Measurements from ENCODE around the gene MYO16.

Gene MYO16

GRCh38 chr13:109036078-109036780 is 406.8 kb downstream of the MYO16 start:
- Histone ChIP-seq H3K9me3 (ENCODE audit: control insufficient read depth in 2 of 2, low read length in 2 of 2) (no peaks in the 10 kb centered on the region), H3K27ac (ENCODE audit: low read depth in 2 of 2, low read length in 2 of 2) (no peak overlapping the region), H3K27me3 (ENCODE audit: control insufficient read depth in 2 of 2, insufficient read depth in 2 of 2, low read length in 2 of 2) (no peaks in the 10 kb centered on the region), H3K4me3 (ENCODE audit: low read length in 2 of 2) (no peak overlapping the region), H3K4me1 (ENCODE audit: control insufficient read depth in 2 of 2, insufficient read depth in 2 of 2, low read length in 2 of 2) (no peaks in the 10 kb centered on the region), H3K9ac (ENCODE audit: low read depth in 1 of 2, low read length in 2 of 2) (no peak overlapping the region), H3K36me3 (ENCODE audit: control insufficient read depth in 2 of 2, insufficient read depth in 2 of 2, low read length in 2 of 2) (no peaks in the 10 kb centered on the region)

DNA sequence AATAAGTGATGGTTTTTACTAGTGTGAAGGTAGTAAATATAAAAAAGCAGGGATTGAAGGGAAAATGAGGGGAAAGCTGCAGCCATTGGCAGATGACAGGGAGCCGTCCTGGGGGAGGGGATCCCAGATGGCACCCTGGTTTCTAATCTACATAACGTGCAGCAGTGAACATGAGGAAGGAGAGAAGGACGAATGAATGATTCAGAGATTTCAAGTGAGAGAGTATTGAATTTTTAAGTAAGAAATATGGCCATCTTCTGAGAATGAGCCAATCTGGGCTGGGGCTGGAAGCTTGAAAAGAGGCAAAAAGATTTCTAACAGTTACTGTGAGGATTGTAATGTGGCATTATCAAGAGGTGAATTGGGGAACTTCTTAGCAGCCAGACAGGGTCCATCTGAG is 414.2 kb downstream of the MYO16 start:
- Histone ChIP-seq H3K4me1 (ENCODE audit: control insufficient read depth in 2 of 2, insufficient read depth in 2 of 2, low read length in 2 of 2) (no peaks in the 10 kb centered on the region), H3K27me3 (ENCODE audit: control insufficient read depth in 2 of 2, insufficient read depth in 2 of 2, low read length in 2 of 2) (no peaks in the 10 kb centered on the region), H3K27ac (ENCODE audit: low read depth in 2 of 2, low read length in 2 of 2) (no peak overlapping the region), H3K9me3 (ENCODE audit: control insufficient read depth in 2 of 2, low read length in 2 of 2) (no peaks in the 10 kb centered on the region), H3K4me3 (ENCODE audit: low read length in 2 of 2) (no peak overlapping the region), H3K36me3 (ENCODE audit: control insufficient read depth in 2 of 2, insufficient read depth in 2 of 2, low read length in 2 of 2) (no peaks in the 10 kb centered on the region), H3K9ac (ENCODE audit: low read depth in 1 of 2, low read length in 2 of 2) (no peak overlapping the region)

GRCh38 chr13:109055850-109056249 is 426.4 kb downstream of the MYO16 start:
- Histone ChIP-seq H3K9ac (ENCODE audit: low read depth in 1 of 2, low read length in 2 of 2) (no peak overlapping the region), H3K36me3 (ENCODE audit: control insufficient read depth in 2 of 2, insufficient read depth in 2 of 2, low read length in 2 of 2) (no peaks in the 10 kb centered on the region), H3K27me3 (ENCODE audit: control insufficient read depth in 2 of 2, insufficient read depth in 2 of 2, low read length in 2 of 2) (no peaks in the 10 kb centered on the region), H3K4me1 (ENCODE audit: control insufficient read depth in 2 of 2, insufficient read depth in 2 of 2, low read length in 2 of 2) (no peaks in the 10 kb centered on the region), H3K4me3 (ENCODE audit: low read length in 2 of 2) (no peak overlapping the region), H3K27ac (ENCODE audit: low read depth in 2 of 2, low read length in 2 of 2) (no peak overlapping the region), H3K9me3 (ENCODE audit: control insufficient read depth in 2 of 2, low read length in 2 of 2) (no peaks in the 10 kb centered on the region)

- H3K4me1 ChIP-seq (ENCODE audit: control insufficient read depth in 2 of 2, insufficient read depth in 2 of 2, low read length in 2 of 2), result no peaks in the 10 kb centered on the region
- H3K27ac ChIP-seq (ENCODE audit: low read depth in 2 of 2, low read length in 2 of 2), result no peak overlapping the region
Measured at GRCh38 chr13:109058087-109058486, 428.7 kb downstream of the MYO16 start.

GRCh38 chr13:109072505-109072904 is 443.1 kb downstream of the MYO16 start:
- no peak overlapping the region for H3K9ac ChIP-seq (ENCODE audit: low read depth in 1 of 2, low read length in 2 of 2)

More at GRCh38 chr13:109058087-109058486, 428.7 kb downstream of the MYO16 start:
- no peaks in the 10 kb centered on the region for H3K36me3 ChIP-seq (ENCODE audit: control insufficient read depth in 2 of 2, insufficient read depth in 2 of 2, low read length in 2 of 2)
- H3K9me3 ChIP-seq (ENCODE audit: control insufficient read depth in 2 of 2, low read length in 2 of 2), result no peaks in the 10 kb centered on the region
- H3K4me3 ChIP-seq (ENCODE audit: low read length in 2 of 2), result no peak overlapping the region
- H3K9ac ChIP-seq (ENCODE audit: low read depth in 1 of 2, low read length in 2 of 2), result no peak overlapping the region
- no peaks in the 10 kb centered on the region for H3K27me3 ChIP-seq (ENCODE audit: control insufficient read depth in 2 of 2, insufficient read depth in 2 of 2, low read length in 2 of 2)

GRCh38 chr13:109074436-109074835 is 445.0 kb downstream of the MYO16 start:
- Histone ChIP-seq H3K9ac (ENCODE audit: low read depth in 1 of 2, low read length in 2 of 2) (no peak overlapping the region), H3K4me3 (ENCODE audit: low read length in 2 of 2) (no peak overlapping the region), H3K27ac (ENCODE audit: low read depth in 2 of 2, low read length in 2 of 2) (no peak overlapping the region), H3K4me1 (ENCODE audit: control insufficient read depth in 2 of 2, insufficient read depth in 2 of 2, low read length in 2 of 2) (no peaks in the 10 kb centered on the region), H3K9me3 (ENCODE audit: control insufficient read depth in 2 of 2, low read length in 2 of 2) (no peaks in the 10 kb centered on the region), H3K27me3 (ENCODE audit: control insufficient read depth in 2 of 2, insufficient read depth in 2 of 2, low read length in 2 of 2) (no peaks in the 10 kb centered on the region), H3K36me3 (ENCODE audit: control insufficient read depth in 2 of 2, insufficient read depth in 2 of 2, low read length in 2 of 2) (no peaks in the 10 kb centered on the region)

More at GRCh38 chr13:109072505-109072904, 443.1 kb downstream of the MYO16 start:
- no peaks in the 10 kb centered on the region for H3K36me3 ChIP-seq (ENCODE audit: control insufficient read depth in 2 of 2, insufficient read depth in 2 of 2, low read length in 2 of 2)
- no peaks in the 10 kb centered on the region for H3K27me3 ChIP-seq (ENCODE audit: control insufficient read depth in 2 of 2, insufficient read depth in 2 of 2, low read length in 2 of 2)
- H3K4me1 ChIP-seq (ENCODE audit: control insufficient read depth in 2 of 2, insufficient read depth in 2 of 2, low read length in 2 of 2), result no peaks in the 10 kb centered on the region
- no peak overlapping the region for H3K4me3 ChIP-seq (ENCODE audit: low read length in 2 of 2)
- no peak overlapping the region for H3K27ac ChIP-seq (ENCODE audit: low read depth in 2 of 2, low read length in 2 of 2)
- H3K9me3 ChIP-seq (ENCODE audit: control insufficient read depth in 2 of 2, low read length in 2 of 2), result no peaks in the 10 kb centered on the region

DNA sequence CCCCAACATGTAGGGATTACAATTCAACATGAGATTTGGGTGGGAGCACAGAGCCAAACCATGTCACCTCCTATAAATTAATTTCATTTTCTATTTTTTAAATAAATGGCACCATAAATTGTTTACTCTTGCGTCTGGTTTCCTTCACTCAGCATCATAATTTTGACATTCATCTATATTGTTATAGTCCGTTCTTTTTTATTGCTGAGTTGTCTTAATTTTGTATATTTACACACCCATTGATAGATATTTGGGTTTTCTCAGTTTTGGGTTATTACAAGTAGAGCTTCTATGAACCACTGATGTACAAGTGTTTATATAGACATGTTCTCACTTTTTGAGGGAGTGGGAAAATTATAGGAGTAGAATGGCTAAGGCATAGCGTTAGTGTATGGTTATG is 445.4 kb downstream of the MYO16 start:
- no peaks in the 10 kb centered on the region for H3K9me3 ChIP-seq (ENCODE audit: control insufficient read depth in 2 of 2, low read length in 2 of 2)
- no peaks in the 10 kb centered on the region for H3K27me3 ChIP-seq (ENCODE audit: control insufficient read depth in 2 of 2, insufficient read depth in 2 of 2, low read length in 2 of 2)
- H3K36me3 ChIP-seq (ENCODE audit: control insufficient read depth in 2 of 2, insufficient read depth in 2 of 2, low read length in 2 of 2), result no peaks in the 10 kb centered on the region
- H3K4me3 ChIP-seq (ENCODE audit: low read length in 2 of 2), result no peak overlapping the region
- H3K27ac ChIP-seq (ENCODE audit: low read depth in 2 of 2, low read length in 2 of 2), result no peak overlapping the region
- H3K9ac ChIP-seq (ENCODE audit: low read depth in 1 of 2, low read length in 2 of 2), result no peak overlapping the region
- H3K4me1 ChIP-seq (ENCODE audit: control insufficient read depth in 2 of 2, insufficient read depth in 2 of 2, low read length in 2 of 2), result no peaks in the 10 kb centered on the region

DNA sequence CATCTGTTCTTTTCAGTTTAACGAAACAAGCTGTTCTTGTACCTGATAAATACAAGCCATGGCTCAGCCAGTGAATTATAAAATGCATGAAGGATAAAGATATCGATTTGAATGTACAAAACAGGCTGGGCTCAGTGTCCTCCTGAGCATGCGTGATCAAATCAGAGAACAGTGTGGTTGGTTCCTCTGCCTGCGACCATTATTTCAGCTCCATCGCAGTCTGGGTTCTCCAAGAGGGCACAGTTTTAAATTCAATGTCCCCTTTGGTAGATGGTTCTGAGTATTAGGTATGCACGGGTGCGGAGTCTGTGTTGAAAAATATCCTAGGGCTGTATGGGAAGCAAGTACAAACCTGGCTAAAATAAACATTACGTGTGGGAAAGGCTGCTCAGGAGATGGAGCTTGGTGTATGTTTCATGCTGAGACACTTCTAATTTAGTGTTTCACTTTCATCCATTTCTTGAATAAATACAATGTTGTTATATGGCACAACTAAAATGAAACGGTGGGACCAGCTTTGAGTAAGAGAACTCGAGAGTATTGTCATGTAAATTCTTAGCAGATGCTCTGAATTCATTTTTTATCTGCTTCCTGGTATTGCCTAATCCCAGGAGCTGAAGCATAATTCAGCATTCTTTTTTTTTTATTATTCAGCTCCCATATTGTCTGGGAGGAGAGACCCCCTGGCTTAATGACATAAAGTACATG is 458.7 kb downstream of the MYO16 start:
- no peaks in the 10 kb centered on the region for H3K9me3 ChIP-seq (ENCODE audit: control insufficient read depth in 2 of 2, low read length in 2 of 2)
- no peak overlapping the region for H3K9ac ChIP-seq (ENCODE audit: low read depth in 1 of 2, low read length in 2 of 2)
- H3K36me3 ChIP-seq (ENCODE audit: control insufficient read depth in 2 of 2, insufficient read depth in 2 of 2, low read length in 2 of 2), result no peaks in the 10 kb centered on the region
- H3K27ac ChIP-seq (ENCODE audit: low read depth in 2 of 2, low read length in 2 of 2), result no peak overlapping the region
- peaks cover 0 to 3% of the 10 kb centered on the region in 2 donors for H3K27me3 ChIP-seq (ENCODE audit: control insufficient read depth in 2 of 2, insufficient read depth in 2 of 2, low read length in 2 of 2)
- H3K4me3 ChIP-seq (ENCODE audit: low read length in 2 of 2), result no peak overlapping the region
- H3K4me1 ChIP-seq (ENCODE audit: control insufficient read depth in 2 of 2, insufficient read depth in 2 of 2, low read length in 2 of 2), result no peaks in the 10 kb centered on the region

DNA sequence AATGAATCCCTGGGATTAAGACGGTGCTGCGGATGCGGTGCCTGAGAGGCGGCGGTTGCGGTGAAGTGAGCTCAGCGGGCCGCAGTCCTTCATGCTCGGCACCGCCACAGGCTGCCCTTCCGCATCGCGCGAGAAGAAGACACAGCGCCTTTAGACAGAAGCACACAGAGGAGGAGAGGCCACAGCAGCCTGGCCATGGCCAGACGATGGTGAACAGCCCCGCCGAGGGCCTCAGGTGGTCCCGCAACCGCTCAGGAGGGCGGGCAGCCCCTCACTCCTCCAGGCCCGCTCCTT is 459.2 kb downstream of the MYO16 start:
- Histone ChIP-seq H3K9ac (ENCODE audit: low read depth in 1 of 2, low read length in 2 of 2) (no peak overlapping the region), H3K27me3 (ENCODE audit: control insufficient read depth in 2 of 2, insufficient read depth in 2 of 2, low read length in 2 of 2) (peaks cover 0 to 3% of the 10 kb centered on the region in 2 donors), H3K4me1 (ENCODE audit: control insufficient read depth in 2 of 2, insufficient read depth in 2 of 2, low read length in 2 of 2) (no peaks in the 10 kb centered on the region), H3K4me3 (ENCODE audit: low read length in 2 of 2) (no peak overlapping the region), H3K27ac (ENCODE audit: low read depth in 2 of 2, low read length in 2 of 2) (no peak overlapping the region), H3K9me3 (ENCODE audit: control insufficient read depth in 2 of 2, low read length in 2 of 2) (no peaks in the 10 kb centered on the region), H3K36me3 (ENCODE audit: control insufficient read depth in 2 of 2, insufficient read depth in 2 of 2, low read length in 2 of 2) (no peaks in the 10 kb centered on the region)

DNA sequence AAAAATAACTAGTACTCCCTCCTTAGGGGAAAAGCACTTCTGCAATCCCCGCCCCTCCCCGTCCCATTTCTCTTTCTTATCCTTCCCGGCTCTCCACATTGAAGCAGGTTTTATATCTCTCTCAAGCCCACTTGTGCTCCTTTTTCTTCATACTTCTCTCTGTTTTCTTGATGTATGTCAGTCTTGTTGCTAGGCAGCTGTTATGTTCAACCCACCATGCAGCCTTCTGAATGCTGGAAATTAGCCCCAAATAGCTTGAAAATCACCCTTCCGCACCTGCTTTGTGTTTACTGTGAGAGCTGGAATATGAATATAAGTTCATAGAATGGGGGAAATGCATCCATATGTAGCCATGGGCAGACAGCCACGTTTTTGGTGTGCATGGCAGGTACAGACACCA is 461.4 kb downstream of the MYO16 start:
- Histone ChIP-seq H3K27me3 (ENCODE audit: control insufficient read depth in 2 of 2, insufficient read depth in 2 of 2, low read length in 2 of 2) (peaks cover 0 to 3% of the 10 kb centered on the region in 2 donors), H3K4me3 (ENCODE audit: low read length in 2 of 2) (no peak overlapping the region), H3K36me3 (ENCODE audit: control insufficient read depth in 2 of 2, insufficient read depth in 2 of 2, low read length in 2 of 2) (no peaks in the 10 kb centered on the region), H3K27ac (ENCODE audit: low read depth in 2 of 2, low read length in 2 of 2) (no peak overlapping the region), H3K4me1 (ENCODE audit: control insufficient read depth in 2 of 2, insufficient read depth in 2 of 2, low read length in 2 of 2) (no peaks in the 10 kb centered on the region), H3K9ac (ENCODE audit: low read depth in 1 of 2, low read length in 2 of 2) (no peak overlapping the region), H3K9me3 (ENCODE audit: control insufficient read depth in 2 of 2, low read length in 2 of 2) (no peaks in the 10 kb centered on the region)

Measured in mucosa of rectum (tissue), 2 donors.